GM12874 (cell line): ENCODE results near the gene KCNQ1.

Source experiments
- TF ChIP-seq, protein P1 (sequence below): IDR thresholded peaks from 2 replicates; pipeline ENCODE4 v1.5.1; 2011; ENCODE audit warnings: low read depth, mild to moderate bottlenecking, control low read depth, low read length, moderate library complexity; ENCODE audit not compliant: insufficient read depth

KCNQ1 gene

DNA sequence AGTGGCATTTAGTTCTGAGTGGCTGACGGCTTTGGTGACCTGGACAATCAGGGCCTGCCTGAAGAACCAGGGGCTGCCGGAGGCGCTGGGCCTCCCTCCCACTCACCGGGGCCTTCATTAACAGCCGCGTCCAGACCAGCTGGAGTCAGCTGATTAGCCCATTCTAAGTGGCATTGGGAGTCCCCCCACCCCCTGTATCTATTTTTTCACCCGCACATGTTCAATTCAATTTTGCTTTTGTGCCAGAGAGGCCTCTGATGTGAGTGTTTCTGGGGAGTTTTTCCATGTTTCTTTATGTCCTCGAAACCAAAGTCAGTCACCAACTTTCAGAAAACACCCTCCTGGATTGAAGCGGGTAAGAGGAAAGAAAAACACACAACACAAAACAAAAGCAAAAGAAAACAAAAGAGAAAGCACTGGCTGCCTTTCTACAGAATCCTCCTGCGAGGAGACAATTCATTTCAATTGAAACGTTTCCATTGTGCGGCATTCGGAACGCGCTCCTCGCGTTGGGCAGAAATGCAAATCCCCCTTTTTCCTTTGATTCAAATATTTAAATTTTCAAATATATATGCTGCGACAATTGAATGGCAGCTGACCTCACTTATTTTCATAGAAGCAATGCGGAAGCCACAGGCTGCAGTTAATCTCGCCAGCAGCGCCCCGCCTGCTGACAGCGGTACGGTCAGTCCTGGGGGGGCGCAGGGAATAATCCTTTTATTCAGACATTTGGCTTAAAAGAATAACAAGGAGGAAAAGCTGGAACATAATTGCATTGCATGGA is 423.1 kb downstream of the KCNQ1 start:
- TF ChIP-seq, protein P1, sequence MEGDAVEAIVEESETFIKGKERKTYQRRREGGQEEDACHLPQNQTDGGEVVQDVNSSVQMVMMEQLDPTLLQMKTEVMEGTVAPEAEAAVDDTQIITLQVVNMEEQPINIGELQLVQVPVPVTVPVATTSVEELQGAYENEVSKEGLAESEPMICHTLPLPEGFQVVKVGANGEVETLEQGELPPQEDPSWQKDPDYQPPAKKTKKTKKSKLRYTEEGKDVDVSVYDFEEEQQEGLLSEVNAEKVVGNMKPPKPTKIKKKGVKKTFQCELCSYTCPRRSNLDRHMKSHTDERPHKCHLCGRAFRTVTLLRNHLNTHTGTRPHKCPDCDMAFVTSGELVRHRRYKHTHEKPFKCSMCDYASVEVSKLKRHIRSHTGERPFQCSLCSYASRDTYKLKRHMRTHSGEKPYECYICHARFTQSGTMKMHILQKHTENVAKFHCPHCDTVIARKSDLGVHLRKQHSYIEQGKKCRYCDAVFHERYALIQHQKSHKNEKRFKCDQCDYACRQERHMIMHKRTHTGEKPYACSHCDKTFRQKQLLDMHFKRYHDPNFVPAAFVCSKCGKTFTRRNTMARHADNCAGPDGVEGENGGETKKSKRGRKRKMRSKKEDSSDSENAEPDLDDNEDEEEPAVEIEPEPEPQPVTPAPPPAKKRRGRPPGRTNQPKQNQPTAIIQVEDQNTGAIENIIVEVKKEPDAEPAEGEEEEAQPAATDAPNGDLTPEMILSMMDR, result no peak

DNA sequence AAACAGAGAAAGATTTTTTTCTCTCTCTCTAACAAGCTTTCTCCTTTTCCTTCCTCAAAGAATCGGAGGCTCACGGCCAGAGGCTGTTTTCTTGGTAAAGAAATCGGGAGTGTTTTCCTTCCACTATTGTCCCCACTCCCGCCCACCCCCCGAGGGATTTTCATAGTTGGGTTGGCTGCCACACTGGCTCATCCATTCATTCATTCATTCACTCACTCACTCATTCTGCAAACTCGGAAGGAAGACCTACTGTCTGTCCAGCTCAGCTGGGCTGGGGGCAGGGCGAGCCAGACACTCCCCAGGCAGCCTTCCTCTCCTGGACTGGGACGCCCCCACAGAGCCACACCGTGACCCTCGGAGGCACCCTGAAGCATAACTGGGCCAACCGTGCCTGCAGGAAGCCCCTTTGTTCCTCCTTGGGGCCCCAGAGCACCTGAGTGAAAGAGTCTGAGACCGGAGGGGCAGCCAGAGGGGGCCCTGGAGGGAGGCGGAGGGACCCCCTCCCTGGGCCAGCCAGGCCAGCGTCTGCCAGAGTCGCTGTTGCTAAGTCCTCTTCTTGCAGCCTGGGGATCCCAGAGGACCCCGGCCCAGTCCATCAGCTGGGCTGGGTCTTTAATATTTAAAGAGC is 423.8 kb downstream of the KCNQ1 start:
- TF ChIP-seq, protein P1, result no peak

DNA sequence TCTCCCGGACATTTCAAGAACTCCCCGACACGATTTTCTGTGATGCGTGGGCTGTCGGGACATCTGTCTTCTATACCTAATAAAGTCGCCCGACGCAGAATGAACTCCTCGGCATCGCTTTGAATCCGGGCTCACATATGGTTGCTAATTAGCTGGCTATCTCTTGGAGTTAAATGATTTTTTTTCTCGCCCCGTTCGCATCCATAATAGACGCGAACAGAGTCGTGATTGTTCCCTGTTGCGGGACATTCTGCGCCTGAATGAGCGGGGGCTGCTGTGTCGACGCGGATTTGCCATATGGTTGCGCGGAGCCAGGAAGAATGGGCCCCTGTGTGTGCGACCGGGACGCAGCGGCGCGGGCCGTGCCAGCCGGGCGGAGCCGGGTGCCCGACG is 424.3 kb downstream of the KCNQ1 start:
- TF ChIP-seq, protein P1, result no peak

DNA sequence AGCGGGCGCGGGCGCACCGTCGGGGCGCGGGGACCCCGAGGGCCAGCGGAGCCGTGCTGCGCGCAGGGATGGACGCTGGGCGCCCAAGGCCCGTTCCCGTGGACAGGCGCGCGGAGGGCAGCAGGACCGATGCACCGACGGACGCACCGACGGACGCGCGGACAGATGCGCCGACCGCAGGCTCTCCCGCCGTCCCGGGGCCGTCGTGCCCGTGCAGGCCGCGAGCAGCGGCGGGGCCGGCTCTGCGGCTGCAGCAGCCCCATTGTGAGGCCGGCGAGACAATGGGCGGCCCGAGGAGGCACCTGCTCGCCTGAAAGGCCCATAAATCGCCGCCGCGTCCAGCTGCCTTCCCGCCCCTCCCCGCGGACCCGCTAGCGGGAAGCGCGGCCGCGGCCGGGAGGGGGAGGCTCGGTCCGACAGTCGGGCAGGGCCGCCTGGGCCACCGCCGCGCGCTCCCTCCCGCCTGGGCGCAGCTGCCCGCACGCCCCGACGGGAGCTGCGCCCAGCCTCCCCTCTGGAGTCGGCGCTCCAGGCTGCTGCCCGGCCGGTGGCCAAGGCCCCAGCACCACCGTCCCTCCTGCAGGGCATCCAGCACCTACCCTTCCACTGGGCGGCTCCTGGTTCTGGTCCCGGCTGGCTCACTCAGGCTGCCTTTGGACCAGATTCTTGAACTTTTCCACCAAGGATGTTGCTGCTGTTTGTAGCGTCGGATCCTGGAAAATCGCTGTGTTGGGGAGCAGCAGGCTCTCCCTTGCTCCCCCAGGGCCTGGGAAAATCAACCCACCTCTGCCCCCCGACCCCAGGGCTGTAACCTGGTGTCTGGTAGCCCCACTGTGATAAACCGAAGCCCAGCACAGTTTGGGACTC is 425.0 kb downstream of the KCNQ1 start:
- TF ChIP-seq, protein P1, result no peak

DNA sequence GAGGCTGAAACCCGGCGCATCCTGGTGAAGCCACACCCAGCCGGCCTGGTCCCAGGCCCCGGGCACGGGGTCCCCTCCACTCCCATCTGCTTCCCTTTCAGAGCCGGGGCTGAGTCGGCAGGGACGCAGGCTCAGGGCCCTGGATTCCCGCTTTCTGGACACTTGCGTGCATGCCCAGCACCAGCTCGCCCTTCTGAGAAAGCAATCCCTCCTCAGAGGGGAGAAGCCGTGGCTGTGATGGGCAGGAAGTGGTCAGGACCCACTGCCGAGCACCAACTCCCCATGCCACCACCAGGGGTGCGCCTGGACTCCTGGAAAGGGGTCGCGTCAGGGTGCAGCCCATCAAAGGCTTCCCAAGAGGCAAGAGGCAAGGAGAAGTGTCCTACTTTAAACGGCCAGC is 425.7 kb downstream of the KCNQ1 start:
- TF ChIP-seq, protein P1, result no peak

DNA sequence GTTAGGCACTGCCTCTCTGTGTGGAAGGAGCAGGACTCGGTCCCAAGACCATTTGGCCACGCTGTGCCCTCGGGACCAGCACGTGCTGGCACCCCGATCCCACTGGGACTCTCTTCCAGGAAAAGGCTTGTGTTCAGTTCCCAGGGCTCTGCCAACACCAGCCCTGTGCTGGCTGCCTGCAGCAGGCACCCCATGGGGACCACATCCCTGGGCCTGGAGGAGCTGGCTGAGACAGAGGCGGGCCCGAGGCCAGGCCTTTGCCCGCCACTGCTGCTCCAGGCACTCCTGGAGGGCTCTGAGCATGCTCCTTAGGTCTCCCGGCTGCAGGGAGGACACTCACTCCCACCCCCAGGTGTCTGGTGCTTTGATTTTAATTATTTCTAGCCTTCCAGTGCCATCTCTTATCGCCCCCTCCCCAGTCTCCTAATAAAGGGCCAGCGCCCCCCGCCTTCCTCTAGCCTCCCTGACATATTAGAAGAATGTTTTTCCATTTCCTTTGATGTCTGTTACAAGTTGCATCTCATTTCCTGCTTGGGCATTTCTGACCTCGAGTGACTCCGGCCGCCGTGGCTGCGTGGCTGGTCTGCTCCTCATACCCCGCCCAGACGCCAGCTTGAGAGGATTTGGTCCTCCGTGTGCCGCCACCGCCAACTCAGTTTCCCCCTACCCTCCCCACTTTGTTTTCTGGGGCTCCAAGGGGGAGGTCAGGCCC is 426.3 kb downstream of the KCNQ1 start:
- TF ChIP-seq, protein P1, result no peak
